Colonic mucosa (tissue), 4 donors: Measurements from ENCODE around the gene RANGAP1. TPM values are rescaled to one million over a fixed set of nuclear protein-coding genes. Genes with fewer than 3 reads are reported as not detected.

Experiments used
- DNase-seq: peaks from one replicate; pipeline ENCODE4 v3.0.0-alpha.2; 2020
- H3K27ac ChIP-seq: fragments of 200-600 bp; one replicate; pipeline ENCODE4 v1.8.0; 2021
- H3K27me3 ChIP-seq: fragments of 200-600 bp; one replicate; pipeline ENCODE4 v1.8.0; 2021
- H3K36me3 ChIP-seq: fragments of 200-600 bp; one replicate; pipeline ENCODE4 v1.8.0; 2021
- H3K4me1 ChIP-seq: fragments of 200-600 bp; one replicate; pipeline ENCODE4 v1.8.0; 2021; ENCODE audit warnings: mild to moderate bottlenecking
- H3K4me3 ChIP-seq: fragments of 200-600 bp; one replicate; pipeline ENCODE4 v1.8.0; 2021
- H3K9ac ChIP-seq, 2 donors: one replicate each; pipeline ENCODE4 v1.7.0; 2013; ENCODE audit warnings: control low read depth in 2 of 2, low read depth in 2 of 2, low read length in 2 of 2
- H3K9me3 ChIP-seq: fragments of 200-600 bp; one replicate; pipeline ENCODE4 v1.8.0; 2021
- intact Hi-C: fragments of 100-400 bp; cut with DNase I; formaldehyde crosslinking; loops from one replicate; pipeline ENCODE4 v1.14.1; 2022
- total RNA-seq, 2 donors: library from RNA; stranded (reverse); fragmentation: NEBNext Ultra II Directional in 1 of 2; extraction: Animal tissue kit (Norgen Biotek cat#: 25700) in 1 of 2; gene quantifications; one replicate each; pipeline ENCODE4 v1.2.1, GENCODE V29; 2021
- TF ChIP-seq, protein P1 (sequence below): fragments of 200-600 bp; IDR thresholded peaks from one replicate; pipeline ENCODE4 v1.8.0; 2022; ENCODE audit warnings: antibody characterized with exemption, mild to moderate bottlenecking
- donor health status: healthy.
- donor health status: DM: no; HTN: no; CAD: no.
- donor health status: DM: no; HTN: no; CAD: no.

RANGAP1 gene
- total RNA-seq, 2 donors from 2014 or later = 35.5 to 124 TPM

DNA sequence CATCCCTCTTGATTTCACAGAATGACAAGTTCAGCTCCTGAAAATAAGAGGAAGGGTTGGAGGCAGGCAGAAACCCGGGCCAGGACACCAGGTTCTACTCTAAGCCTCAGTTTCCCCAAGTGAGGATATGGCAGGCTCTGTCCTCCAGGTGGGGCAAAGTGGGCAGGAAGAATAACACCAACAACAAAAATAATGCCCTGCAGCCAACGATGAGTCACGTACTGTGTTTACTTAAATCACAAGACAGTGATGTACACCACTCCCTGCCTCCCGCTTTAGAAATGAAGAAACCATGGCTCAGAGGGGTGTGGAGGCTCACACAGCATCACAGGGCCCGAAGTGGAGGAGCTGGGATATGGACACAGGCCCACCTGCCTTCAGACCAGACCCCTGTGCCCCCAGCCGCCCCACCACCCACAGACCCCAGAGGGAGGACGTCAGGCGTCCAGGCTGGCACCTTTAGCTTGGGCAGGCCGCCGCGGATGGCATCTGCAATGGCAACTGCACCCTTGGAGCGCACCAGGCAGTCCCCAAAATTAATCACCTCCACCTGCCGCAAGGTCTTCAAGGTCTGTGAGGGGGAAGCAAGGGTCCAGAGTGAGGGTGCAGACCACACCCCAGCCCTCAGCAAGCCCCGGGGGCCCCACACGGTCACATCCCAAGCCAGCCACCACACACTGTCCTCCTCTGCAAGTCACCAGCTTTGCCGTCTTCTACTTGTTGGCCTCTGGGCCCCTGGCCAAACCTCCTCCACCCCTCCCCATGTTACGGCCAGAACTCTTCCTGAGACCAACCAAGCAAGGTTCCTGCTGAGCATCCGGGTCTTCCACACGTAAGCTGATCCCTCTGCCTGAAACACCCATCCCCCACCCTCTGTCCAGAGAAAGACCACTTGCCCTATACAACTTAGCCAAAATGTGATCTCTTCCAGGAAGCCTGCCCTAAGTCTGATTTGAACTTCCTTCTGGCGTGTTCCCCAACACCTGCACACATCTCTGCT is 29.4 kb downstream of the RANGAP1 start:
- TF ChIP-seq, protein P1, sequence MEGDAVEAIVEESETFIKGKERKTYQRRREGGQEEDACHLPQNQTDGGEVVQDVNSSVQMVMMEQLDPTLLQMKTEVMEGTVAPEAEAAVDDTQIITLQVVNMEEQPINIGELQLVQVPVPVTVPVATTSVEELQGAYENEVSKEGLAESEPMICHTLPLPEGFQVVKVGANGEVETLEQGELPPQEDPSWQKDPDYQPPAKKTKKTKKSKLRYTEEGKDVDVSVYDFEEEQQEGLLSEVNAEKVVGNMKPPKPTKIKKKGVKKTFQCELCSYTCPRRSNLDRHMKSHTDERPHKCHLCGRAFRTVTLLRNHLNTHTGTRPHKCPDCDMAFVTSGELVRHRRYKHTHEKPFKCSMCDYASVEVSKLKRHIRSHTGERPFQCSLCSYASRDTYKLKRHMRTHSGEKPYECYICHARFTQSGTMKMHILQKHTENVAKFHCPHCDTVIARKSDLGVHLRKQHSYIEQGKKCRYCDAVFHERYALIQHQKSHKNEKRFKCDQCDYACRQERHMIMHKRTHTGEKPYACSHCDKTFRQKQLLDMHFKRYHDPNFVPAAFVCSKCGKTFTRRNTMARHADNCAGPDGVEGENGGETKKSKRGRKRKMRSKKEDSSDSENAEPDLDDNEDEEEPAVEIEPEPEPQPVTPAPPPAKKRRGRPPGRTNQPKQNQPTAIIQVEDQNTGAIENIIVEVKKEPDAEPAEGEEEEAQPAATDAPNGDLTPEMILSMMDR = no peak
- H3K9me3 ChIP-seq = no peaks in the 10 kb centered on the region
- no peak overlapping the region for H3K27ac ChIP-seq
- no peaks in the 10 kb centered on the region for H3K4me1 ChIP-seq
- DNase-seq = no peak
- intact Hi-C loops = no loop called here
- H3K4me3 ChIP-seq = no peak overlapping the region
- peaks cover 10% of the 10 kb centered on the region for H3K36me3 ChIP-seq
- H3K9ac ChIP-seq = no peak overlapping the region
- no peaks in the 10 kb centered on the region for H3K27me3 ChIP-seq

DNA sequence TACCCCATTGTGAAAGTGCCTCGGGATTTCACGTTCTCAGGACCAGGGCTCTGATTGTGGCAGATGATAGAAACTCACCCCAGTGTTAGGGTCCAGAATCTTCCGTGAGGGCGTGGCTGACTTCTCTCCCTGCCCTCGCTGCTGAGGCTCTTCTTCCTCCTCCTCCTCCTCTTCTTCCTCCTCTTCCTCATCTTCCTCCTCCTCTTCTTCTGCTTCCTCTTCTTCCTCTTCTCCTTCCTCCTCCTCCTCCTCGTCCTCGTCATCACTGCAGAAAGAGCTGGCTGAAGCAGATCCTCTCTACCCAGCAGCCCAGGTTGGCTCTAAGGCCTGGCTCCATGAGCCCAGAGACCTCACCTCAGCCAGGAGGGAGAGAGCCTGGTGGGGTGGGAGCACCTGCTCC is 31.8 kb downstream of the RANGAP1 start:
- H3K27ac ChIP-seq = no peak overlapping the region
- TF ChIP-seq, protein P1 = no peak
- DNase-seq = no peak
- H3K9me3 ChIP-seq = no peaks in the 10 kb centered on the region
- H3K4me3 ChIP-seq = no peak overlapping the region
- no peak overlapping the region for H3K9ac ChIP-seq
- peaks cover 10% of the 10 kb centered on the region for H3K36me3 ChIP-seq
- intact Hi-C loops = no loop called here
- no peaks in the 10 kb centered on the region for H3K27me3 ChIP-seq
- no peaks in the 10 kb centered on the region for H3K4me1 ChIP-seq

DNA sequence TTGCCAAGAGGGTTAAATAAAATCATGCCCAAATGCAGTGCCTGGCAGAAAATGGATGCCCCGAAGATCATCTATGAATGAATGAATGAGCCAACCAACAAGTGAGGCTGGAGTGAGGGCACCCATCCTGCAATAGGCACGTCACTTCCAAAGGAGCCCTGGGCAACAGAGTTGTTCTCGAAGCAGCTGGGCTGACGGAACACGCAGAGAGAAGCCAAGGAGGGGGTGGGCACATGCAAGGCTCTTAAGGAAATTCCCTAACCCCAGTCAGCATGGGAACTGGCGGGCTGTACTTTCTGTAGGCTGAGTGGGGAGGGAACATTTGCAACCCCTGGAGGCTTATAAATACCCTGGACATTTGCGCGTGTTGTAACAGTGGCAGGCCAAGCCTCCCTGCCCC is 33.6 kb downstream of the RANGAP1 start:
- Histone ChIP-seq H3K9ac (no peak overlapping the region), H3K9me3 (no peaks in the 10 kb centered on the region)

DNA sequence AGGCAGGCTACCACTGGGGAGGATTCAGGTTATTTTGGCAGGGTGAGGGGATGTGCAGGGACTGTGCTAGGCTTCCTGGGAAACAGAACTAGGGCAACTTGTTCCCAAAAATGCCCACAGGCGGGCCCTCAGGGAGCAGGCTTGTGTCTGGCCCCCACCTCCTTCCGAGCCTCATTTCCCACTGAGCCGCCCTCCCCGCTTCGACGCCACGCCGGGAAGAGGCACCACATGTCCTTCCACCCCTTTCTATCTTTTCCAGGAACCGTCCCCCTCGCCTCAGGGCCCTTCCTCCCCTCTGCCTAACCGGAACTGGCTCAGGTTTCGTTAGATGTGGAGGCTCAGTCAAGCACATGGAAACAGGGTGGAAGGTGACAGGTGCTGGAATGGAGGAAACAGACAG is 35.9 kb downstream of the RANGAP1 start:
- Histone ChIP-seq H3K27me3 (no peaks in the 10 kb centered on the region), H3K9me3 (no peaks in the 10 kb centered on the region), H3K27ac (no peak overlapping the region), H3K4me1 (no peaks in the 10 kb centered on the region), H3K9ac (no peak overlapping the region), H3K36me3 (peaks cover 10% of the 10 kb centered on the region), H3K4me3 (no peak overlapping the region)
- no peak for DNase-seq
- TF ChIP-seq, protein P1 = no peak
- intact Hi-C loops = no loop called here

More for the DNA sequence above, 33.6 kb downstream of the RANGAP1 start:
- no peak overlapping the region for H3K27ac ChIP-seq
- H3K4me1 ChIP-seq = no peaks in the 10 kb centered on the region
- H3K27me3 ChIP-seq = no peaks in the 10 kb centered on the region
- no peak overlapping the region for H3K4me3 ChIP-seq
- TF ChIP-seq, protein P1 = no peak
- DNase-seq = no peak
- intact Hi-C loops = no loop called here
- H3K36me3 ChIP-seq = peaks cover 10% of the 10 kb centered on the region

DNA sequence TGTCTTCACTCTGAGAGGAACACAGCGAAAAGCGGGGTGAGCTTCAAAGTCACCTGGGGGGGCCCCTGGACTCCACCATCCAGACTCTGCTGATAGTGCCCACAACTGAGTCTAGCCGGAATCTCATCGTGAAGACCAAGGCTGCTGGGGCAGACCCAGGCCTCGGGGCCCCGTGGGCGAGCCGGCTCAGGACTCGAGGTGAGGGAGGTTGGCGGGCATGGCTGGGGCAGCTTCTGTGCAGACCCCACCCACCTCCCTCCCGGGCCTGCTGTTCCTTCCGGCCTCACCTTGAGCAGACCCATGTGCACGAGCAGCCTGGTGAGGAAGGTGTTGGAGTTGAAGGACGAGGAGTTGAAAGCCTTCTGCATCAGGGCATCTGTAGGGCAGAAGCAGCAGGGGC is 36.5 kb downstream of the RANGAP1 start:
- H3K4me3 ChIP-seq = no peak overlapping the region
- no peak overlapping the region for H3K27ac ChIP-seq
- intact Hi-C loops = no loop called here
- TF ChIP-seq, protein P1 = no peak
- no peaks in the 10 kb centered on the region for H3K4me1 ChIP-seq
- H3K9me3 ChIP-seq = no peaks in the 10 kb centered on the region
- H3K9ac ChIP-seq = no peak overlapping the region
- peaks cover 10% of the 10 kb centered on the region for H3K36me3 ChIP-seq
- no peaks in the 10 kb centered on the region for H3K27me3 ChIP-seq
- DNase-seq = no peak
